H9 (cell line): ENCODE data around the gene DCT. TPM values are rescaled to one million over a fixed set of nuclear protein-coding genes. Genes with fewer than 3 reads are reported as not detected.

Source experiments
- DNase-seq: peaks from one replicate; pipeline ENCODE4 v3.0.0-alpha.2; 2017
- H2AFZ ChIP-seq: one replicate; pipeline ENCODE4 v1.6.1; 2013; ENCODE audit warnings: mild to moderate bottlenecking, low read length, control low read depth, moderate library complexity
- H2AK5ac ChIP-seq: 2 replicates; pipeline ENCODE4 v1.6.1; 2013; ENCODE audit warnings: low read length, control low read depth, mixed read lengths; ENCODE audit not compliant: insufficient read length
- H2BK120ac ChIP-seq: one replicate; pipeline ENCODE4 v1.6.1; 2013; ENCODE audit warnings: low read depth, mild to moderate bottlenecking, low read length, control low read depth, inconsistent platforms; ENCODE audit not compliant: poor library complexity, severe bottlenecking
- H2BK12ac ChIP-seq: 2 replicates; pipeline ENCODE4 v1.6.1; 2013; ENCODE audit warnings: low read length, control low read depth, mixed read lengths, low read depth; ENCODE audit not compliant: insufficient read length
- H2BK15ac ChIP-seq: 2 replicates; pipeline ENCODE4 v1.6.1; 2013; ENCODE audit warnings: low read depth, low read length, control low read depth
- H2BK20ac ChIP-seq: one replicate; pipeline ENCODE4 v1.6.1; 2013; ENCODE audit warnings: low read depth, mild to moderate bottlenecking, low read length, control low read depth, inconsistent platforms; ENCODE audit not compliant: poor library complexity, severe bottlenecking
- H2BK5ac ChIP-seq: 2 replicates; pipeline ENCODE4 v1.6.1; 2013; ENCODE audit warnings: low read length, control low read depth, mixed read lengths; ENCODE audit not compliant: insufficient read length
- H3K14ac ChIP-seq: 2 replicates; pipeline ENCODE4 v1.6.1; 2013; ENCODE audit warnings: low read length, control low read depth; ENCODE audit not compliant: insufficient read depth
- H3K18ac ChIP-seq: 2 replicates; pipeline ENCODE4 v1.6.1; 2013; ENCODE audit warnings: low read depth, mild to moderate bottlenecking, mixed read lengths, low read length, control low read depth; ENCODE audit not compliant: insufficient read length
- H3K23ac ChIP-seq: 2 replicates; pipeline ENCODE4 v1.6.1; 2013; ENCODE audit warnings: low read length, control low read depth, mixed read lengths, low read depth; ENCODE audit not compliant: insufficient read length
- H3K23me2 ChIP-seq: 2 replicates; pipeline ENCODE4 v1.6.1; 2013; ENCODE audit warnings: low read depth, mild to moderate bottlenecking, mixed read lengths, low read length, control low read depth; ENCODE audit not compliant: insufficient read length, poor library complexity, severe bottlenecking
- H3K27ac ChIP-seq: 2 replicates; pipeline ENCODE4 v1.5.1; 2013; ENCODE audit warnings: low read length, control low read depth, mixed read lengths, low read depth; ENCODE audit not compliant: insufficient read length
- H3K27me3 ChIP-seq: 2 replicates; pipeline ENCODE4 v1.6.1; 2013; ENCODE audit warnings: low read length, control low read depth, inconsistent platforms; ENCODE audit not compliant: insufficient read depth
- H3K4ac ChIP-seq: 2 replicates; pipeline ENCODE4 v1.6.1; 2013; ENCODE audit warnings: low read depth, mild to moderate bottlenecking, control low read depth, inconsistent platforms, low read length, moderate library complexity
- H3K4me1 ChIP-seq: 2 replicates; pipeline ENCODE4 v1.6.1; 2013; ENCODE audit warnings: low read length, control low read depth, inconsistent platforms; ENCODE audit not compliant: insufficient read depth
- H3K4me2 ChIP-seq: 2 replicates; pipeline ENCODE4 v1.6.1; 2013; ENCODE audit warnings: low read length, control low read depth, mixed read lengths; ENCODE audit not compliant: insufficient read length, insufficient read depth
- H3K56ac ChIP-seq: 2 replicates; pipeline ENCODE4 v1.6.1; 2013; ENCODE audit warnings: low read depth, mild to moderate bottlenecking, mixed read lengths, low read length, control low read depth; ENCODE audit not compliant: insufficient read length
- H3K79me1 ChIP-seq: 2 replicates; pipeline ENCODE4 v1.6.1; 2013; ENCODE audit warnings: low read depth, mild to moderate bottlenecking, moderate library complexity, low read length, control low read depth, inconsistent platforms; ENCODE audit not compliant: insufficient read depth, poor library complexity, severe bottlenecking
- H3K79me2 ChIP-seq: 2 replicates; pipeline ENCODE4 v1.6.1; 2013; ENCODE audit warnings: low read length, control low read depth, inconsistent platforms; ENCODE audit not compliant: insufficient read depth
- H3K9ac ChIP-seq: 2 replicates; pipeline ENCODE4 v1.6.1; 2013; ENCODE audit warnings: low read length, control low read depth, mixed read lengths; ENCODE audit not compliant: insufficient read length; ENCODE audit errors: extremely low read depth
- H3K9me3 ChIP-seq: one replicate; pipeline ENCODE4 v1.6.1; 2013; ENCODE audit warnings: low read depth, low read length, inconsistent platforms; ENCODE audit not compliant: control insufficient read depth
- H3T11ph ChIP-seq: one replicate; pipeline ENCODE4 v1.6.1; 2013; ENCODE audit warnings: mild to moderate bottlenecking, low read length, control low read depth, inconsistent platforms
- H4K20me1 ChIP-seq: one replicate; pipeline ENCODE4 v1.6.1; 2013; ENCODE audit not compliant: control insufficient read depth, insufficient read length, insufficient read depth
- H4K5ac ChIP-seq: 2 replicates; pipeline ENCODE4 v1.6.1; 2013; ENCODE audit warnings: low read depth, mild to moderate bottlenecking, mixed read lengths, low read length, control low read depth; ENCODE audit not compliant: insufficient read length
- H4K8ac ChIP-seq: replicated peaks from 2 replicates; pipeline ENCODE4 v1.6.1; 2013; ENCODE audit warnings: low read length, control low read depth, mixed read lengths, low read depth; ENCODE audit not compliant: insufficient read length
- H4K91ac ChIP-seq: 2 replicates; pipeline ENCODE4 v1.6.1; 2013; ENCODE audit warnings: low read depth, mild to moderate bottlenecking, moderate library complexity, mixed read lengths, low read length, control low read depth; ENCODE audit not compliant: insufficient read length
- H3K27ac Mint-ChIP-seq, 3 experiments: 2 replicates in 2 of 3; 3 replicates in 1 of 3; pipeline ENCODE4 v1.8.0; 2020 to 2021; ENCODE audit warnings: mixed read lengths in 3 of 3, mild to moderate bottlenecking in 1 of 3, moderate library complexity in 1 of 3
- H3K27me3 Mint-ChIP-seq: 2 replicates; pipeline ENCODE4 v1.8.0; 2021; ENCODE audit warnings: low read depth, mild to moderate bottlenecking, moderate library complexity, mixed read lengths
- H3K36me3 Mint-ChIP-seq, 3 experiments: 2 replicates in 2 of 3; 3 replicates in 1 of 3; pipeline ENCODE4 v1.8.0; 2020 to 2021; ENCODE audit warnings: low read depth in 3 of 3, mixed read lengths in 3 of 3; ENCODE audit not compliant: insufficient read depth in 1 of 3
- H3K4me1 Mint-ChIP-seq, 2 experiments: 2 replicates each; pipeline ENCODE4 v1.8.0; 2020; ENCODE audit warnings: mixed read lengths in 2 of 2
- H3K4me3 Mint-ChIP-seq, 2 experiments: 2 replicates in 1 of 2; 3 replicates in 1 of 2; pipeline ENCODE4 v1.8.0; 2020 to 2021; ENCODE audit warnings: mild to moderate bottlenecking in 2 of 2, mixed read lengths in 2 of 2, moderate library complexity in 1 of 2
- H3K9me3 Mint-ChIP-seq, 2 experiments: 2 replicates in 1 of 2; 3 replicates in 1 of 2; pipeline ENCODE4 v1.8.0; 2020; ENCODE audit warnings: mild to moderate bottlenecking in 2 of 2, mixed read lengths in 2 of 2, moderate library complexity in 1 of 2
- CTCF ChIP-seq: fragments of 200-600 bp; sonication (generic); conservative IDR thresholded peaks from 3 replicates; pipeline ENCODE4 v1.8.0; 2021; ENCODE audit warnings: antibody characterized with exemption, mild to moderate bottlenecking
- WGBS: extraction: QIAGEN DNeasy Blood & Tissue Kit; methylation state at CpG from one replicate; pipeline ENCODE4 v1.1.7; 2013; ENCODE audit warnings: missing lambda C conversion rate, low lambda C conversion rate, mixed read lengths; ENCODE audit not compliant: insufficient read length; ENCODE audit errors: extremely low coverage; 5-methylcytosine and 5-hydroxymethylcytosine counted together
- long read RNA-seq: library from polyadenylated mRNA; unstranded; transcript quantifications from one replicate; pipeline ENCODE4 v2.0.0, GENCODE V29; 2020
- total RNA-seq: library from RNA; stranded (reverse); gene quantifications from 2 replicates; pipeline ENCODE4 v1.2.1, GENCODE V29; 2021

The DCT gene
- not detected in 2 replicates for total RNA-seq
- long read RNA-seq, partial matches to known transcripts, result 0 of 1 reads
- long read RNA-seq, other reads (novel, unspliced or antisense), result 1 of 1 reads

- DNase-seq, result no peak
Observed at GRCh38 chr13:94479616-94480015, at the start of gene DCT. Gene DCT, minus strand, starts transcription at chr13:94479682. Its CDS starts 427 bp downstream, at chr13:94479255.

More at GRCh38 chr13:94479616-94480015, at the start of gene DCT:
- H3K9ac ChIP-seq, result no peak within 1 kb of the TSS
- H3K9me3 Mint-ChIP-seq, result no peaks in the 10 kb centered on the region
- H2BK15ac ChIP-seq, result no peak within 1 kb of the TSS
- no peak within 1 kb of the TSS for H3K4ac ChIP-seq
- no peaks in the 10 kb centered on the region for H3K79me2 ChIP-seq
- no peak within 1 kb of the TSS for H2AK5ac ChIP-seq
- no peak within 1 kb of the TSS for H3K4me2 ChIP-seq
- H3K18ac ChIP-seq, result no peak within 1 kb of the TSS
- H3K79me1 ChIP-seq, result no peaks in the 10 kb centered on the region
- 0 out of 2 replicates have a peak, but pooled peaks cover 2% of the 10 kb centered on the region for H3K27me3 Mint-ChIP-seq
- peaks cover 0 to 4% of the 10 kb centered on the region in 2 experiments; a peak in 1 of 4 replicates for H3K4me1 Mint-ChIP-seq
- no peak within 1 kb of the TSS for H4K5ac ChIP-seq
- no peaks in the 10 kb centered on the region for H3K23me2 ChIP-seq
- H3K27ac Mint-ChIP-seq, result no peak within 1 kb of the TSS; a peak in 1 of 7 replicates
- H4K8ac ChIP-seq, result no peak within 1 kb of the TSS
- no peak within 1 kb of the TSS for H3K56ac ChIP-seq
- H3K9me3 ChIP-seq, result no peaks in the 10 kb centered on the region
- H3K23ac ChIP-seq, result no peak within 1 kb of the TSS
- no peaks in the 10 kb centered on the region; a peak in 1 of 7 replicates for H3K36me3 Mint-ChIP-seq
- no peak within 1 kb of the TSS for H3K4me3 Mint-ChIP-seq
- no peak within 1 kb of the TSS for H3K27ac ChIP-seq
- no peaks in the 10 kb centered on the region for H3K4me1 ChIP-seq
- WGBS, result no CpG with 5 or more reads among the region's 3 CpGs
- H2BK20ac ChIP-seq, result no peak within 1 kb of the TSS
- no peak within 1 kb of the TSS for H2BK120ac ChIP-seq
- no peak within 1 kb of the TSS for H2BK12ac ChIP-seq
- H3K14ac ChIP-seq, result no peak within 1 kb of the TSS
- TF ChIP-seq CTCF, result no peak
- no peak within 1 kb of the TSS for H3T11ph ChIP-seq
- H3K27me3 ChIP-seq, result no peaks in the 10 kb centered on the region
- H2BK5ac ChIP-seq, result no peak within 1 kb of the TSS
- H4K91ac ChIP-seq, result no peak within 1 kb of the TSS
- no peak within 1 kb of the TSS for H2AFZ ChIP-seq
- H4K20me1 ChIP-seq, result no peaks in the 10 kb centered on the region
